ENCODE measurements around the gene ZBTB8B.

The ZBTB8B gene

GRCh38 chr1:32485554-32486255, 20.8 kb downstream of the ZBTB8B start:
- H3K4me1 ChIP-seq (ENCODE audit: low read depth, poor library complexity, severe bottlenecking), result no peaks in the 10 kb centered on the region
- no peak overlapping the region for H3K27ac ChIP-seq
- no peak overlapping the region for H3K9ac ChIP-seq
- H3K4me2 ChIP-seq, result no peak overlapping the region
- H3K79me2 ChIP-seq (ENCODE audit: insufficient read depth, low read depth), result no peaks in the 10 kb centered on the region
- H3K36me3 ChIP-seq (ENCODE audit: insufficient read depth), result no peaks in the 10 kb centered on the region
- H3K4me3 ChIP-seq (IDR thresholded peaks at IDR 0.05; ENCODE audit: insufficient read depth, low read depth, low read length), result no peak overlapping the region
- no peaks in the 10 kb centered on the region for H3K27me3 ChIP-seq (ENCODE audit: insufficient read depth, low read depth)
- H4K20me1 ChIP-seq (ENCODE audit: insufficient read depth), result no peaks in the 10 kb centered on the region
- TF ChIP-seq CTCF (conservative IDR thresholded peaks at IDR 0.05; ENCODE audit: low read depth, low read length), result no peak
- no peak overlapping the region for H2AFZ ChIP-seq (ENCODE audit: low read depth)

GRCh38 chr1:32486463-32487113, 21.7 kb downstream of the ZBTB8B start:
- no peak overlapping the region for H3K4me3 ChIP-seq (IDR thresholded peaks at IDR 0.05; ENCODE audit: insufficient read depth, low read depth, low read length)
- TF ChIP-seq CTCF (conservative IDR thresholded peaks at IDR 0.05; ENCODE audit: low read depth, low read length), result no peak
- no peak overlapping the region for H3K9ac ChIP-seq
- H3K4me2 ChIP-seq, result no peak overlapping the region
- H2AFZ ChIP-seq (ENCODE audit: low read depth), result no peak overlapping the region
- no peaks in the 10 kb centered on the region for H3K79me2 ChIP-seq (ENCODE audit: insufficient read depth, low read depth)
- H4K20me1 ChIP-seq (ENCODE audit: insufficient read depth), result no peaks in the 10 kb centered on the region
- no peaks in the 10 kb centered on the region for H3K4me1 ChIP-seq (ENCODE audit: low read depth, poor library complexity, severe bottlenecking)
- H3K27ac ChIP-seq, result no peak overlapping the region
- H3K27me3 ChIP-seq (ENCODE audit: insufficient read depth, low read depth), result no peaks in the 10 kb centered on the region
- H3K36me3 ChIP-seq (ENCODE audit: insufficient read depth), result no peaks in the 10 kb centered on the region

- Histone ChIP-seq H3K27ac (no peak overlapping the region), H3K9ac (no peak overlapping the region), H4K20me1 (ENCODE audit: insufficient read depth) (no peaks in the 10 kb centered on the region), H3K36me3 (ENCODE audit: insufficient read depth) (no peaks in the 10 kb centered on the region), H3K4me3 (IDR thresholded peaks at IDR 0.05; ENCODE audit: insufficient read depth, low read depth, low read length) (no peak overlapping the region), H2AFZ (ENCODE audit: low read depth) (no peak overlapping the region), H3K4me1 (ENCODE audit: low read depth, poor library complexity, severe bottlenecking) (no peaks in the 10 kb centered on the region), H3K79me2 (ENCODE audit: insufficient read depth, low read depth) (no peaks in the 10 kb centered on the region), H3K4me2 (no peak overlapping the region), H3K27me3 (ENCODE audit: insufficient read depth, low read depth) (no peaks in the 10 kb centered on the region)
- no peak for TF ChIP-seq CTCF (conservative IDR thresholded peaks at IDR 0.05; ENCODE audit: low read depth, low read length)
Observed at GRCh38 chr1:32487182-32487581, 22.3 kb downstream of the ZBTB8B start.

- no peak overlapping the region for H3K4me3 ChIP-seq (IDR thresholded peaks at IDR 0.05; ENCODE audit: insufficient read depth, low read depth, low read length)
- H2AFZ ChIP-seq (ENCODE audit: low read depth), result no peak overlapping the region
- no peaks in the 10 kb centered on the region for H4K20me1 ChIP-seq (ENCODE audit: insufficient read depth)
- H3K4me1 ChIP-seq (ENCODE audit: low read depth, poor library complexity, severe bottlenecking), result no peaks in the 10 kb centered on the region
- TF ChIP-seq CTCF (conservative IDR thresholded peaks at IDR 0.05; ENCODE audit: low read depth, low read length), result no peak
- no peak overlapping the region for H3K27ac ChIP-seq
- H3K36me3 ChIP-seq (ENCODE audit: insufficient read depth), result no peaks in the 10 kb centered on the region
- H3K27me3 ChIP-seq (ENCODE audit: insufficient read depth, low read depth), result no peaks in the 10 kb centered on the region
- no peaks in the 10 kb centered on the region for H3K79me2 ChIP-seq (ENCODE audit: insufficient read depth, low read depth)
- H3K4me2 ChIP-seq, result no peak overlapping the region
- H3K9ac ChIP-seq, result no peak overlapping the region
Observed at GRCh38 chr1:32489774-32490454, 25.0 kb downstream of the ZBTB8B start.

Measured in KMS-11 (cell line).